T-helper 1 cell treated with Interleukin-12 subunit alpha and Interleukin-12 subunit beta and Interleukin-4 antibody, amounts not matched to agents 30 μg/mL and 1 μg/mL, for 36 hours (primary cell): ENCODE data around the gene GALNT10.

Source experiments
- H3K27ac Mint-ChIP-seq: one replicate; pipeline ENCODE4 v1.8.0; 2021; ENCODE audit warnings: mild to moderate bottlenecking, mixed read lengths
- H3K27me3 Mint-ChIP-seq: one replicate; pipeline ENCODE4 v1.8.0; 2021; ENCODE audit warnings: low read depth, mixed read lengths
- H3K36me3 Mint-ChIP-seq: one replicate; pipeline ENCODE4 v1.8.0; 2021; ENCODE audit warnings: low read depth, mixed read lengths
- H3K4me1 Mint-ChIP-seq: one replicate; pipeline ENCODE4 v1.8.0; 2021; ENCODE audit warnings: low read depth, mixed read lengths
- H3K4me3 Mint-ChIP-seq: one replicate; pipeline ENCODE4 v1.8.0; 2021; ENCODE audit warnings: mild to moderate bottlenecking, moderate library complexity, mixed read lengths
- H3K9me3 Mint-ChIP-seq: one replicate; pipeline ENCODE4 v1.8.0; 2021; ENCODE audit warnings: mixed read lengths

GALNT10 gene

GRCh38 chr5:154193701-154194121 lies 3.2 kb downstream of the GALNT10 start:
- peaks cover 67% of the 10 kb centered on the region for H3K4me1 Mint-ChIP-seq
- peaks cover 6% of the 10 kb centered on the region for H3K27me3 Mint-ChIP-seq
- H3K27ac Mint-ChIP-seq, result no peak overlapping the region
- peaks cover 24% of the 10 kb centered on the region for H3K36me3 Mint-ChIP-seq
- H3K4me3 Mint-ChIP-seq, result no peak overlapping the region
- H3K9me3 Mint-ChIP-seq, result no peaks in the 10 kb centered on the region

GRCh38 chr5:154194345-154195329 lies 4.1 kb downstream of the GALNT10 start:
- peaks cover 70% of the 10 kb centered on the region for H3K4me1 Mint-ChIP-seq
- no peak overlapping the region for H3K27ac Mint-ChIP-seq
- H3K9me3 Mint-ChIP-seq, result no peaks in the 10 kb centered on the region
- no peak overlapping the region for H3K4me3 Mint-ChIP-seq
- no peaks in the 10 kb centered on the region for H3K27me3 Mint-ChIP-seq
- peaks cover 27% of the 10 kb centered on the region for H3K36me3 Mint-ChIP-seq

GRCh38 chr5:154196281-154196680 lies 5.7 kb downstream of the GALNT10 start:
- Mint-ChIP-seq H3K4me1 (peaks cover 75% of the 10 kb centered on the region), H3K36me3 (peaks cover 28% of the 10 kb centered on the region), H3K27ac (peak overlapping the region; percentile 95), H3K9me3 (no peaks in the 10 kb centered on the region), H3K4me3 (peak overlapping the region; percentile 15), H3K27me3 (no peaks in the 10 kb centered on the region)

GRCh38 chr5:154196955-154197652 lies 6.6 kb downstream of the GALNT10 start:
- Mint-ChIP-seq H3K4me1 (peaks cover 73% of the 10 kb centered on the region), H3K27ac (peak overlapping the region; percentile 95), H3K9me3 (no peaks in the 10 kb centered on the region), H3K27me3 (no peaks in the 10 kb centered on the region), H3K36me3 (peaks cover 29% of the 10 kb centered on the region), H3K4me3 (peak overlapping the region; percentile 61)

- no peaks in the 10 kb centered on the region for H3K27me3 Mint-ChIP-seq
- H3K27ac Mint-ChIP-seq, result peak overlapping the region; percentile 95
- H3K36me3 Mint-ChIP-seq, result peaks cover 29% of the 10 kb centered on the region
- H3K4me3 Mint-ChIP-seq, result peak overlapping the region; percentile 61
- no peaks in the 10 kb centered on the region for H3K9me3 Mint-ChIP-seq
- H3K4me1 Mint-ChIP-seq, result peaks cover 72% of the 10 kb centered on the region
Observed at GRCh38 chr5:154197801-154198491, 7.4 kb downstream of the GALNT10 start.

- H3K27ac Mint-ChIP-seq, result peak overlapping the region; percentile 95
- H3K4me3 Mint-ChIP-seq, result peak overlapping the region; percentile 35
- H3K9me3 Mint-ChIP-seq, result no peaks in the 10 kb centered on the region
- H3K27me3 Mint-ChIP-seq, result no peaks in the 10 kb centered on the region
- peaks cover 31% of the 10 kb centered on the region for H3K36me3 Mint-ChIP-seq
- peaks cover 76% of the 10 kb centered on the region for H3K4me1 Mint-ChIP-seq
Observed at GRCh38 chr5:154198611-154199230, 8.2 kb downstream of the GALNT10 start.

GRCh38 chr5:154199263-154199662 lies 8.7 kb downstream of the GALNT10 start:
- H3K9me3 Mint-ChIP-seq, result no peaks in the 10 kb centered on the region
- H3K27me3 Mint-ChIP-seq, result no peaks in the 10 kb centered on the region
- peak overlapping the region; percentile 95 for H3K27ac Mint-ChIP-seq
- peak overlapping the region; percentile 8 for H3K4me3 Mint-ChIP-seq
- peaks cover 34% of the 10 kb centered on the region for H3K36me3 Mint-ChIP-seq
- peaks cover 80% of the 10 kb centered on the region for H3K4me1 Mint-ChIP-seq

- Mint-ChIP-seq H3K4me1 (peaks cover 79% of the 10 kb centered on the region), H3K27me3 (no peaks in the 10 kb centered on the region), H3K4me3 (peak overlapping the region; percentile 8), H3K27ac (peak overlapping the region; percentile 95), H3K9me3 (no peaks in the 10 kb centered on the region), H3K36me3 (peaks cover 38% of the 10 kb centered on the region)
Observed at GRCh38 chr5:154199671-154200220, 9.2 kb downstream of the GALNT10 start.

GRCh38 chr5:154200221-154200620 lies 9.7 kb downstream of the GALNT10 start:
- Mint-ChIP-seq H3K36me3 (peaks cover 37% of the 10 kb centered on the region), H3K4me1 (peaks cover 79% of the 10 kb centered on the region), H3K27me3 (no peaks in the 10 kb centered on the region), H3K9me3 (no peaks in the 10 kb centered on the region), H3K4me3 (no peak overlapping the region), H3K27ac (no peak overlapping the region)

GRCh38 chr5:154201108-154201769 lies 10.7 kb downstream of the GALNT10 start:
- H3K27me3 Mint-ChIP-seq, result no peaks in the 10 kb centered on the region
- no peaks in the 10 kb centered on the region for H3K9me3 Mint-ChIP-seq
- peak overlapping the region; percentile 47 for H3K27ac Mint-ChIP-seq
- peak overlapping the region; percentile 26 for H3K4me3 Mint-ChIP-seq
- H3K4me1 Mint-ChIP-seq, result peaks cover 76% of the 10 kb centered on the region
- H3K36me3 Mint-ChIP-seq, result peaks cover 34% of the 10 kb centered on the region

- H3K4me1 Mint-ChIP-seq, result peaks cover 71% of the 10 kb centered on the region
- peaks cover 36% of the 10 kb centered on the region for H3K36me3 Mint-ChIP-seq
- H3K27me3 Mint-ChIP-seq, result no peaks in the 10 kb centered on the region
- H3K9me3 Mint-ChIP-seq, result no peaks in the 10 kb centered on the region
- H3K27ac Mint-ChIP-seq, result peak overlapping the region; percentile 94
- H3K4me3 Mint-ChIP-seq, result peak overlapping the region; percentile 80
Observed at GRCh38 chr5:154202379-154203260, 12.1 kb downstream of the GALNT10 start.

GRCh38 chr5:154203798-154204578 lies 13.5 kb downstream of the GALNT10 start:
- Mint-ChIP-seq H3K27me3 (no peaks in the 10 kb centered on the region), H3K27ac (peak overlapping the region; percentile 94), H3K4me1 (peaks cover 58% of the 10 kb centered on the region), H3K9me3 (no peaks in the 10 kb centered on the region), H3K36me3 (peaks cover 43% of the 10 kb centered on the region), H3K4me3 (peak overlapping the region; percentile 25)
